A549 (cell line): ENCODE data around the gene ADH1C. TPM values are rescaled to one million over a fixed set of nuclear protein-coding genes. Genes with fewer than 3 reads are reported as not detected.

Source experiments
- ATAC-seq, 2 experiments: fragments of 200-7000 bp in 1 of 2; fragments of >200 bp in 1 of 2; cut with Nextera tagmentation in 1 of 2; cut with Tn5 transposase in 1 of 2; 3 replicates each; pipeline versions ENCODE4 v1.8.0 to v1.9.1; 2018 to 2020; ENCODE audit warnings: mild to moderate bottlenecking in 1 of 2, moderate library complexity in 1 of 2
- CTCF ChIA-PET: fragments of 300-600 bp; sonication (Branson Sonifier 250); formaldehyde crosslinking; extraction: SDS; loops from one replicate; lab custom pipeline; 2021; ENCODE audit warnings: antibody characterized with exemption, inconsistent platforms; lab: Yijun Ruan, JAX
- POLR2A ChIA-PET: fragments of 350-600 bp; formaldehyde crosslinking; extraction: SDS; loops from one replicate; lab custom pipeline; 2021; ENCODE audit warnings: antibody characterized with exemption, inconsistent platforms; lab: Yijun Ruan, JAX
- DNase-seq, 2 experiments: peaks; one replicate each; pipeline versions ENCODE4 v3.0.0 to v3.0.0-alpha.2; 2011 to 2016; ENCODE audit warnings: low read depth in 1 of 2, low spot score in 1 of 2
- FAIRE-seq: peaks from 2 replicates; lab custom pipeline; 2011; peaks lifted over from hg19 to GRCh38; lab: Jason Lieb, UNC
- H3K27ac ChIP-seq, 2 experiments: fragments of >200 bp; sonication (Bioruptor Twin); formaldehyde crosslinking; 3 replicates each; pipeline ENCODE4 v1.5.1; 2016 to 2017
- H3K4me1 ChIP-seq: fragments of >200 bp; sonication (Bioruptor Twin); formaldehyde crosslinking; 3 replicates; pipeline ENCODE4 v1.6.1; 2016
- H3K4me2 ChIP-seq: fragments of >200 bp; sonication (Bioruptor Twin); formaldehyde crosslinking; 3 replicates; pipeline ENCODE4 v1.6.1; 2016
- H3K4me3 ChIP-seq: fragments of >200 bp; sonication (Bioruptor Twin); formaldehyde crosslinking; 3 replicates; pipeline ENCODE4 v1.5.1; 2016
- H3K9me3 ChIP-seq: fragments of >200 bp; sonication (Bioruptor Twin); formaldehyde crosslinking; 3 replicates; pipeline ENCODE4 v1.6.1; 2016
- BCL3 ChIP-seq: fragments of >200 bp; sonication (Bioruptor Twin); formaldehyde crosslinking; IDR thresholded peaks from 3 replicates; pipeline ENCODE4 v1.6.1; 2016
- BHLHE40 ChIP-seq: IDR thresholded peaks from 2 replicates; pipeline ENCODE4 v1.6.1; 2012; ENCODE audit warnings: low read depth, low read length, inconsistent platforms
- CHD2 ChIP-seq: fragments of 150-350 bp; IDR thresholded peaks from 2 replicates; pipeline ENCODE4 v1.6.1; 2014; ENCODE audit warnings: low read length; ENCODE audit not compliant: partially characterized antibody
- FOXS1 ChIP-seq: fragments of 250-450 bp; sonication (Bioruptor Pico); IDR thresholded peaks from 2 replicates; pipeline ENCODE4 v1.5.0; 2020; ENCODE audit warnings: mild to moderate bottlenecking, moderate library complexity
- GATA3 ChIP-seq: IDR thresholded peaks from 2 replicates; pipeline ENCODE4 v1.6.1; 2012; ENCODE audit warnings: borderline replicate concordance
- HEYL ChIP-seq: fragments of 250-450 bp; sonication (Bioruptor Pico); IDR thresholded peaks from 2 replicates; pipeline ENCODE4 v1.8.0; 2021; ENCODE audit warnings: mild to moderate bottlenecking, moderate library complexity
- JUN ChIP-seq, 2 experiments: fragments of >200 bp; sonication (Bioruptor Twin); formaldehyde crosslinking; IDR thresholded peaks; 2 replicates in 1 of 2; 3 replicates in 1 of 2; pipeline ENCODE4 v1.6.1; 2016 to 2017
- KDM1A ChIP-seq: fragments of 200-600 bp; sonication (generic); IDR thresholded peaks from 2 replicates; pipeline ENCODE4 v1.6.1; 2016; ENCODE audit warnings: low read depth, mild to moderate bottlenecking
- KDM5A ChIP-seq: fragments of 200-600 bp; sonication (generic); IDR thresholded peaks from 2 replicates; pipeline ENCODE4 v1.6.1; 2016; ENCODE audit warnings: antibody characterized with exemption, mild to moderate bottlenecking
- MAZ ChIP-seq: fragments of 150-350 bp; IDR thresholded peaks from 2 replicates; pipeline ENCODE4 v1.6.1; 2014; ENCODE audit warnings: antibody characterized with exemption, low read depth, low read length, borderline replicate concordance
- MYC ChIP-seq: IDR thresholded peaks from 2 replicates; pipeline ENCODE4 v1.6.1; 2012; ENCODE audit warnings: mild to moderate bottlenecking, inconsistent platforms, low read length, improper control_type of control experiment, borderline replicate concordance
- POLR2A ChIP-seq: IDR thresholded peaks from 2 replicates; pipeline ENCODE4 v1.6.1; 2012; ENCODE audit warnings: mild to moderate bottlenecking, low read length
- RARB ChIP-seq: fragments of 250-450 bp; sonication (Bioruptor Pico); IDR thresholded peaks from 2 replicates; pipeline ENCODE4 v1.8.0; 2021; ENCODE audit warnings: mild to moderate bottlenecking, moderate library complexity
- REST ChIP-seq: fragments of 200-600 bp; sonication (generic); IDR thresholded peaks from 2 replicates; pipeline ENCODE4 v1.6.1; 2016; ENCODE audit warnings: antibody characterized with exemption, mild to moderate bottlenecking, moderate library complexity
- SMC3 ChIP-seq: fragments of >200 bp; sonication (Bioruptor Twin); formaldehyde crosslinking; IDR thresholded peaks from 3 replicates; pipeline ENCODE4 v1.6.1; 2018; ENCODE audit warnings: inconsistent platforms
- TP53 ChIP-seq: fragments of 250-450 bp; sonication (Bioruptor Pico); IDR thresholded peaks from 2 replicates; pipeline ENCODE4 v1.5.0; 2021; ENCODE audit warnings: mild to moderate bottlenecking, moderate library complexity
- USF2 ChIP-seq: fragments of 450-650 bp; IDR thresholded peaks from 2 replicates; pipeline ENCODE4 v1.6.1; 2014; ENCODE audit warnings: antibody characterized with exemption
- ZSCAN20 ChIP-seq: fragments of 250-450 bp; sonication (Bioruptor Pico); IDR thresholded peaks from 2 replicates; pipeline ENCODE4 v1.8.0; 2022; ENCODE audit warnings: mild to moderate bottlenecking, moderate library complexity
- WGBS: methylation state at CpG from one replicate; pipeline ENCODE4 v1.1.6; 2017; ENCODE audit errors: missing lambda C conversion rate; 5-methylcytosine and 5-hydroxymethylcytosine counted together
- polyA minus RNA-seq: library from RNA; depleted of rRNA, polyadenylated mRNA; stranded (reverse); fragments of >200 nt; gene quantifications from 2 replicates; pipeline ENCODE4 v1.2.3, GENCODE V29; 2011; rRNA and poly(A)+ RNA removed
- polyA plus RNA-seq, 4 experiments: library from polyadenylated mRNA; depleted of rRNA in 3 of 4; stranded (reverse); fragments of >200 nt; fragmentation: RNase III in 1 of 4; extraction: RNeasy Plus Mini Kit Qiagen cat#74134 plus additional on column Dnase treatment in 1 of 4; gene quantifications; 2 replicates in 3 of 4; 3 replicates in 1 of 4; pipeline ENCODE4 v1.2.3, GENCODE V29; 2011 to 2017

Gene ADH1C
- polyA plus RNA-seq (2011; rRNA removed) (not detected in 2 replicates), polyA plus RNA-seq (2017; fragmentation: RNase III; extraction: RNeasy Plus Mini Kit Qiagen cat#74134 plus additional on column Dnase treatment) (not detected in 3 replicates), polyA minus RNA-seq (not detected in 2 replicates)
- not detected in 2 replicates for polyA plus RNA-seq (2012; cell fraction: cytosol; rRNA removed)
- polyA plus RNA-seq (2012; cell fraction: nucleus; rRNA removed) = not detected in 2 replicates

- WGBS = 20% methylated on average over 10 of the region's 10 CpGs
- FAIRE-seq = no peak
- no peaks in the 10 kb centered on the region for H3K9me3 ChIP-seq
- no peak within 1 kb of the TSS for H3K27ac ChIP-seq
- DNase-seq = no peak
- POLR2A ChIA-PET = no interaction called here
- CTCF ChIA-PET = no interaction called here
- H3K4me2 ChIP-seq = no peak within 1 kb of the TSS
- no peaks in the 10 kb centered on the region for H3K4me1 ChIP-seq
- H3K4me3 ChIP-seq = no peak within 1 kb of the TSS
- TF ChIP-seq KDM5A (no peak), POLR2A (no peak), TP53 (CRISPR knock-in tag) (no peak), USF2 (no peak), JUN (IDR thresholded peaks at IDR 0.05) (no peak), BCL3 (no peak), HEYL (no peak), FOXS1 (no peak), MYC (no peak)
- no peak for ATAC-seq
Observed at GRCh38 chr4:99352602-99353537, at the start of gene ADH1C. ADH1C (minus strand) TSS chr4:99352746; CDS start chr4:99352675, 71 bp downstream.

GRCh38 chr4:99400831-99401230 lies 48.3 kb upstream of the ADH1C start:
- no peak for ATAC-seq

More at GRCh38 chr4:99400831-99401230, 48.3 kb upstream of the ADH1C start:
- H3K4me1 ChIP-seq = peaks cover 10% of the 10 kb centered on the region; the same call in 2 of the 3 replicates
- CTCF ChIA-PET = no interaction called here
- 0 out of 3 replicates have a peak, but pooled peaks cover 3% of the 10 kb centered on the region for H3K9me3 ChIP-seq
- TF ChIP-seq MAZ (no peak), BCL3 (no peak), GATA3 (no peak), BHLHE40 (no peak), ZSCAN20 (CRISPR knock-in tag) (no peak), REST (no peak), SMC3 (no peak), CHD2 (no peak), RARB (CRISPR knock-in tag) (no peak), KDM1A (no peak), USF2 (no peak)
- POLR2A ChIA-PET = no interaction called here
- H3K27ac ChIP-seq = no peak overlapping the region
- DNase-seq = no peak
- no peak overlapping the region for H3K4me2 ChIP-seq
- H3K4me3 ChIP-seq = no peak overlapping the region
- no peak for FAIRE-seq
